ENCODE results near the gene CES2.

- TF ChIP-seq POLR2A (IDR thresholded peaks at IDR 0.05; ENCODE audit: low read depth, low read length) (no peak), CTCF (IDR thresholded peaks at IDR 0.05; ENCODE audit: extremely low read depth in 1 of 2, insufficient read depth in 1 of 2, low read depth in 1 of 2, low read length in 2 of 2) (no peak), MYC (IDR thresholded peaks at IDR 0.05; ENCODE audit: low read depth, low read length) (no peak), POLR2AphosphoS5 (IDR thresholded peaks at IDR 0.05; ENCODE audit: insufficient read depth, low read depth, low read length) (no peak), EZH2 (IDR thresholded peaks at IDR 0.05; ENCODE audit: borderline replicate concordance, low read depth, low read length, severe bottlenecking) (no peak), MAX (IDR thresholded peaks at IDR 0.05; ENCODE audit: insufficient read depth, insufficient read length) (no peak), GATA2 (IDR thresholded peaks at IDR 0.05; ENCODE audit: insufficient read depth, insufficient read length, low read depth, low read length) (no peak), FOS (IDR thresholded peaks at IDR 0.05; ENCODE audit: borderline replicate concordance, insufficient read depth, low read length) (no peak)
Observed at GRCh38 chr16:66952430-66953110, 17.3 kb downstream of the CES2 start.

All from endothelial cell of umbilical vein (primary cell).